ENCODE results near the gene PCGF3. TPM values are rescaled to one million over a fixed set of nuclear protein-coding genes. Genes with fewer than 3 reads are reported as not detected.
"Not testable (repeated sequence)": the region's sequence is repeated elsewhere in the genome, so short reads cannot be mapped to it uniquely, and the experiment has no call there.

Gene PCGF3
- total RNA-seq, 4 donors from 2014 or later: 31.0 to 67.1 (median 48.8) TPM

DNA sequence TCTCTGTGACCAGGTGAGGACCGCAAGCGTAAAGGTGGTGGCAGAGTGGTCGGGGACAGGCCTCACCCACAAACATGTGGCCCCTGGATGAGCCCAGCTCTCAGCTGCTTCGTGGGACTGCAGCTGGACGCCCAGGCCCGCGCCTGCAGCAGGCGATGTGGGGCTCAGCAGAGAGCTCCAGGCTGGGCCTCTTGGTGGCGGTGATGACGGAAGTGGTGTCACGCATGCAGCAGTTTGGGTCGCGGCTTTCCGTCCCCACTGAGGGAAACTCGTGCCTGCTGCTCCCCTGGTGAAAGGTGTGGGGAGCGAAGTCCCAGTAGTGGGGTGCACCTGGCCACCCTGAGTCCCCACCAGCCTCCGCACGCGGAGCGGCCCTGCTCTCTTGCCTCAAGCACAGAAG, 26.9 kb downstream of the PCGF3 start:
- DNase-seq (ENCODE audit: low spot score) (no peak), ATAC-seq (ENCODE audit: low FRiP score) (no peak)
- TF ChIP-seq CTCF (IDR thresholded peaks at IDR 0.05): no peak

DNA sequence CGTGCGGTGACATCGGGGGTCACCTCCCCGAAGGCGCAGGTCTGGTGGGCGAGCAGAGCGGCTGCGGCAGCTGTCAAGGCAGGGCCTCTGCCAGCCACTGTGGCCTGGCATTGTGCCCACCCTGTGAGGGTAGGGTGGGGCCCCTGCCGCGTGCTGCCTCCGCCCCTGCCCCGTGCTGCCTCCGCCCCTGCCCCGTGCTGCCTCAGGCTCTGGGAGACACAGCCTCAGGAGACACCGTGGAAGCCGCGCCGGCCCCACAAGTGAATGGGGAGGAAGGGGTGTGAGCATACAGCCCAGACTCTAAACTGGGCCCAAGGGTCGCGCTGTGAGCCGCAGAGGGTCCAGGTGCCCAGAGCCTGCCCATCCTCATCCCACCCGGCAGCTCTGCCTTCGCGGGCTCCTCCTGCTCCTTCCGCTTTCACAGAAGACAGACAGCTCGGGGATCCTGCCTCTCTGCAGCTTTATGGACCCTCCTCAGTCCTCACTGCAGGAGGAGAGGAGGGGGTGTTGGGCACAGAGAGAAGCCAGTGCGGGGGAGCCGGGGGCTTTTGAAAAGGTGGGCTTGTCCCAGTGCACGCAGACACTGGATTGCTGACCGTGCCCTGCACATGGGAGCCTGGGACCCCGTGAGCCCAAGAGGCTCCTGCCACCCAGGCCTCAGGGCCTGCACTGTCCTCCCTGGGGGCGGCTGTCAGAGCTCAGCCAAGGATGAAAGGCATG, 27.4 kb downstream of the PCGF3 start:
- DNase-seq (ENCODE audit: low spot score) (no peak), ATAC-seq (ENCODE audit: low FRiP score) (no peak)
- TF ChIP-seq CTCF (IDR thresholded peaks at IDR 0.05): no peak

- TF ChIP-seq CTCF (IDR thresholded peaks at IDR 0.05): no peak
- ATAC-seq (ENCODE audit: low FRiP score) (no peak), DNase-seq (ENCODE audit: low spot score) (no peak)
Observed at GRCh38 chr4:733631-733980, 28.0 kb downstream of the PCGF3 start.

GRCh38 chr4:734075-734474, 28.4 kb downstream of the PCGF3 start:
- no peak for ATAC-seq (ENCODE audit: low FRiP score)
- TF ChIP-seq CTCF (IDR thresholded peaks at IDR 0.05): no peak
- DNase-seq (ENCODE audit: low spot score): no peak

DNA sequence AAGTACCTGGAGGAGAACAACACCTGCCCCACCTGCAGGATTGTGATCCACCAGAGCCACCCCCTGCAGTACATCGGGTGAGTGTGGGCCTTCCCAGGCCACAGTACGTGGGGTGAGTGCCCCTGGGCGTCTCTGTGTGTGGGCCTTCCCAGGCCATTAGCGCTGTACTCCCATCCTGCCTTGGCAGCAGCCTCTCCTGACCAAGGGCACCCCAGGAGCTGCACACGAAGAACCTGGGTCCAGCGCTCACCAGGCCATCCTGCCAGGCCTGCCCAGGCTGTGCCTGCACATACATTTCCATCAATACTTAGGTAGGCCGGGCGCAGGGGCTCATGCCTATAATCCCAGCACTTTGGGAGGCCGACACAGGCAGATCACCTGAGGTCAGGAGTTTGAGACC, 29.3 kb downstream of the PCGF3 start:
- TF ChIP-seq CTCF (IDR thresholded peaks at IDR 0.05): no peak
- DNase-seq (ENCODE audit: low spot score): no peak
- no peak for ATAC-seq (ENCODE audit: low FRiP score)

- no peak for TF ChIP-seq CTCF (IDR thresholded peaks at IDR 0.05)
- DNase-seq (ENCODE audit: low spot score) (no peak), ATAC-seq (ENCODE audit: low FRiP score) (no peak)
Observed at GRCh38 chr4:735583-735982, 30.0 kb downstream of the PCGF3 start.

DNA sequence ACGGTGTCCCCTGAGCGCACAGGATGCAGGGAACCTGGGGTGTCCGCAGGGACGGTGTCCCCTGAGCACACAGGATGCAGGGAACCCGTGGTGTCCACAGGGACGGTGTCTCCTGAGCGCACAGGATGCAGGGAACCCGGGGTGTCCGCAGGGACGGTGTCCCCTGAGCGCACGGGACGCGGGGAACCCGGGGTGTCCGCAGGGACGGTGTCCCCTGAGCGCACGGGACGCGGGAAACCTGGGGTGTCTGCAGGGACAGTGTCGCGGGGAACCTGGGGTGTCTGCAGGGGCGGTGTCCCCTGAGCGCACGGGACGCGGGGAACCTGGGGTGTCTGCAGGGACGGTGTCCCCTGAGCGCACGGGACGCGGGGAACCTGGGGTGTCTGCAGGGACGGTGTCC, 30.9 kb downstream of the PCGF3 start:
- not testable (repeated sequence) for ATAC-seq (ENCODE audit: low FRiP score)

More for the DNA sequence above, 30.9 kb downstream of the PCGF3 start:
- DNase-seq (ENCODE audit: low spot score): not testable (repeated sequence)

Measured in omental fat pad (tissue), 4 donors.